Adrenal gland (tissue), 12 donors: ENCODE measurements around the gene SHISA6. TPM values are rescaled to one million over a fixed set of nuclear protein-coding genes. Genes with fewer than 3 reads are reported as not detected.

Source experiments
- DNase-seq, 7 donors: peaks; one replicate each; pipeline ENCODE4 v3.0.0-alpha.2; 2019 to 2020
- H3K27ac ChIP-seq, 5 donors: fragments of 200-600 bp; sonication (generic) in 4 of 5; 1 replicate in 3 of 5; 2 replicates in 2 of 5; pipeline versions ENCODE4 v1.5.1 to v1.8.0; 2016 to 2020; ENCODE audit warnings: mild to moderate bottlenecking in 1 of 5
- H3K27me3 ChIP-seq: fragments of 200-600 bp; 2 replicates; pipeline ENCODE4 v1.8.0; 2021
- H3K36me3 ChIP-seq, 2 donors: fragments of 200-600 bp; replicated peaks in 1 of 2; 1 replicate in 1 of 2; 2 replicates in 1 of 2; pipeline versions ENCODE4 v1.5.1 to v1.8.0; 2018 to 2022
- H3K4me1 ChIP-seq, 2 donors: fragments of 200-600 bp; replicated peaks in 1 of 2; 1 replicate in 1 of 2; 2 replicates in 1 of 2; pipeline versions ENCODE4 v1.5.1 to v1.8.0; 2018 to 2021
- H3K4me3 ChIP-seq, 4 donors: fragments of 200-600 bp; sonication (generic) in 3 of 4; one replicate each; pipeline ENCODE4 v1.5.1; 2016 to 2018
- H3K9me3 ChIP-seq, 3 donors: fragments of 200-600 bp; sonication (generic) in 1 of 3; replicated peaks in 1 of 3; 1 replicate in 2 of 3; 2 replicates in 1 of 3; pipeline versions ENCODE4 v1.5.1 to v1.8.0; 2016 to 2021
- CTCF ChIP-seq, 6 experiments: fragments of 450-650 bp in 4 of 6; fragments of 200-600 bp in 2 of 6; sonication (generic) in 1 of 6; IDR thresholded peaks; 1 replicate in 5 of 6; 2 replicates in 1 of 6; pipeline versions ENCODE4 v1.5.1 to v1.8.0; 2016 to 2021; ENCODE audit warnings: antibody characterized with exemption in 6 of 6, mild to moderate bottlenecking in 2 of 6, moderate library complexity in 1 of 6
- POLR2A ChIP-seq, 2 donors: fragments of 450-650 bp; IDR thresholded peaks; one replicate each; pipeline ENCODE4 v1.6.1; 2017; ENCODE audit warnings: antibody characterized with exemption in 2 of 2, mild to moderate bottlenecking in 2 of 2, moderate library complexity in 1 of 2
- WGBS, 4 donors: extraction: QIAGEN DNeasy Blood & Tissue Kit in 2 of 4; methylation state at CpG; one replicate each; pipeline versions ENCODE4 v1.1.5 to v1.1.7; 2013 to 2017; 5-methylcytosine and 5-hydroxymethylcytosine counted together
- intact Hi-C, 2 donors: fragments of 100-400 bp; cut with DNase I; formaldehyde crosslinking; loops; one replicate each; pipeline versions ENCODE4 v1.14.1 to v1.15.0; 2022 to 2023
- polyA plus RNA-seq, 3 donors: library from polyadenylated mRNA; stranded (reverse); fragments of 200-250 nt in 2 of 3; fragments of 350-450 nt in 1 of 3; fragmentation: Illumina TruSeq in 1 of 3; extraction: RNeasy Lipid Tissue Mini Kit (QIAGEN cat#74804) in 1 of 3; gene quantifications; one replicate each; pipeline ENCODE4 v1.2.3, GENCODE V29; 2013 to 2014
- total RNA-seq, 9 donors: library from RNA; depleted of rRNA in 4 of 9; stranded (reverse); fragments of >200 nt in 4 of 9; fragments of 120-200 nt in 1 of 9; fragmentation: NEBNext Ultra II Directional in 1 of 9; extraction: Animal tissue kit (Norgen Biotek cat#: 25700) in 1 of 9; gene quantifications; one replicate each; pipeline versions ENCODE4 v1.1.0 to v1.2.4, GENCODE V29; 2013 to 2023
- donor health status: healthy with polysubstance abuse.
- donor health status: Bipolar disorder and iron deficiency.
- donor health status: DM: yes; HTN: yes; CAD: no.
- donor health status: DM: no; HTN: no; CAD: no.
- donor health status: DM: no; HTN: no; CAD: no.
- donor health status: DM: yes; HTN: yes; CAD: no.

SHISA6 gene
- total and polyA plus RNA-seq, 12 donors, result 0.09 to 2.0 (median 0.57) TPM

DNA sequence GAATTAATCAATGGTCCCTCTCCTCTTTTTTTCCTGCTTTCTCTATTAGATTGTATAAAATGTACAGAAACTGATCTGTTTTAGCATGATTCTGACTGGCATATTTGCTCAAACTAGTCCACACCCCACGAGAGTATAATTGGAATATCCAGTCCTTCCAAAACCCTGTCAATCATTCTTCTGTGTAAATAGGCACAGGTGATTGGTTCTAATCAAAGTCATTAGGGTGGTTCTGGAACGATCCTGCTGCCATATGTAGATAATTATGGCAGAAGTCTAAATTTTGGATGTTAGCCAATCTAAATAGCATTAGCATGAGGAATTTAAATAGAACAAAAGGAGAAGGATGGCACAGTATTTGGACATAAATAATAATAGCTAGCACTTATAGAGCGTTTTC lies 165.7 kb downstream of the SHISA6 start:
- no peak overlapping the region for H3K4me3 ChIP-seq
- no peaks in the 10 kb centered on the region for H3K27me3 ChIP-seq
- TF ChIP-seq POLR2A (IDR thresholded peaks at IDR 0.05), result no peak
- no peak for TF ChIP-seq CTCF (IDR thresholded peaks at IDR 0.05)
- peaks cover 0 to 4% (median 0%) of the 10 kb centered on the region in 3 donors for H3K9me3 ChIP-seq
- H3K36me3 ChIP-seq, result no peaks in the 10 kb centered on the region
- no peak overlapping the region for H3K27ac ChIP-seq
- 46 to 56% (median 53%) methylated on average over 3 of the region's 3 CpGs for WGBS, 4 donors
- intact Hi-C loops, result no loop called here
- no peaks in the 10 kb centered on the region for H3K4me1 ChIP-seq
- DNase-seq, result no peak

GRCh38 chr17:11412654-11413053 lies 171.6 kb downstream of the SHISA6 start:
- Histone ChIP-seq H3K4me3 (no peak overlapping the region), H3K36me3 (no peaks in the 10 kb centered on the region), H3K27ac (no peak overlapping the region), H3K27me3 (no peaks in the 10 kb centered on the region), H3K9me3 (no peaks in the 10 kb centered on the region), H3K4me1 (no peaks in the 10 kb centered on the region)
- 74 to 87% (median 85%) methylated on average over 6 of the region's 6 CpGs for WGBS, 4 donors
- TF ChIP-seq POLR2A (IDR thresholded peaks at IDR 0.05) (no peak), CTCF (IDR thresholded peaks at IDR 0.05) (no peak)
- intact Hi-C loops, result no loop called here
- no peak for DNase-seq

DNA sequence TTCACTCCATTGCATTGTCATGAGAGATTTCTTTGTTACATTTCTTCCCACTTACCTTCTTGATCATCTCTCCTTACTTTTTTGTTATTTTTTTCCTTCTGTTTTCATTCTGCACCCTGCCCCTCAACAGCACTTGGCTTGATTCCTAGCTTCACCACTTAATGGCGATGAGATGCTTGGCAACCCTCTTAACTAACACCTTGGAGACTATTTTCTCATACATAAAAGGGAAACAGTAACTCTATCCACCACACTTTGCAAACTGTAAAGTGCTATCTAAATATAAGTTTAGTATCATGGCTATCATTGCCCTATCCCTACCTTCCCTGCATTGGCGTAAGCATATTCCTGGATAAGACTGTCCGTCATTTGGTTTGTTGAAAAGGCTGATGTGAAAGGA lies 177.3 kb downstream of the SHISA6 start:
- no peak for TF ChIP-seq CTCF (IDR thresholded peaks at IDR 0.05)
- no peak for TF ChIP-seq POLR2A (IDR thresholded peaks at IDR 0.05)
- intact Hi-C loops, result no loop called here
- Histone ChIP-seq H3K9me3 (no peaks in the 10 kb centered on the region), H3K27ac (no peak overlapping the region), H3K4me3 (no peak overlapping the region), H3K27me3 (no peaks in the 10 kb centered on the region), H3K36me3 (no peaks in the 10 kb centered on the region), H3K4me1 (no peaks in the 10 kb centered on the region)
- WGBS, 4 donors, result 82 to 91% (median 83%) methylated on average over 3 of the region's 3 CpGs
- DNase-seq, result no peak

- TF ChIP-seq POLR2A (IDR thresholded peaks at IDR 0.05) (no peak), CTCF (IDR thresholded peaks at IDR 0.05) (no peak)
- Histone ChIP-seq H3K4me3 (no peak overlapping the region), H3K27me3 (no peaks in the 10 kb centered on the region), H3K36me3 (no peaks in the 10 kb centered on the region), H3K9me3 (no peaks in the 10 kb centered on the region), H3K27ac (no peak overlapping the region), H3K4me1 (no peaks in the 10 kb centered on the region)
- intact Hi-C loops, result no loop called here
- 58 to 85% (median 77%) methylated on average over 3 to 6 of the region's 6 CpGs for WGBS, 4 donors
- DNase-seq, result no peak
Measured at GRCh38 chr17:11430751-11431150, 189.7 kb downstream of the SHISA6 start.
